DOHH2 (cell line): ENCODE measurements around the gene SMOC1.

ENCODE experiments used
- EZH2phosphoT487 ChIP-seq: fragments of 200-600 bp; sonication (generic); IDR thresholded peaks from 2 replicates; pipeline ENCODE4 v1.6.1; 2017; ENCODE audit warnings: borderline replicate concordance, mild to moderate bottlenecking, antibody characterized with exemption, low read length, moderate library complexity, mixed read lengths
- TF ChIP-seq, protein P1 (sequence below): fragments of 200-600 bp; sonication (generic); IDR thresholded peaks from one replicate; pipeline ENCODE4 v1.5.1; 2014; ENCODE audit warnings: antibody characterized with exemption, mild to moderate bottlenecking, low read depth, low read length; ENCODE audit not compliant: poor library complexity, severe bottlenecking

DNA sequence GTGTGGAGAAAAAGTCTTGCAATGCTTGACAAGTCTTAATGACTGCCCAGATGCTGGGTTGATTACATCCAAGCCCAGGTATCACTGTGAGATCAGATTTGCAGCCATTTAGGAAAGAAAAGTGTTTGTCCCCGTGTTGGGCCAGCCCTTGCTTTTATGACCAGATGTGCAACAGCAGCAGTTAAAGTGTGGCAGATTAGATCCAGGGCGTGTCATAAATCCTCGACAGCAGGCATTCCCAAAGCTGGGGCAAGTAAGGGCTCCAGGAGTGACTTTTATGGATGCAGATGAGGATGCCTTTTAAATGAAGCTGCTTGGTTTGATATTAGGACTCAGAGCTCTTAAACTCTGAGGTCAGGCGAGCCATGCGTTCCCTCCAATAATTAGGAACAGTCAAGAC is 1.7 kb downstream of the SMOC1 start:
- TF ChIP-seq EZH2phosphoT487 = no peak
- TF ChIP-seq, protein P1, sequence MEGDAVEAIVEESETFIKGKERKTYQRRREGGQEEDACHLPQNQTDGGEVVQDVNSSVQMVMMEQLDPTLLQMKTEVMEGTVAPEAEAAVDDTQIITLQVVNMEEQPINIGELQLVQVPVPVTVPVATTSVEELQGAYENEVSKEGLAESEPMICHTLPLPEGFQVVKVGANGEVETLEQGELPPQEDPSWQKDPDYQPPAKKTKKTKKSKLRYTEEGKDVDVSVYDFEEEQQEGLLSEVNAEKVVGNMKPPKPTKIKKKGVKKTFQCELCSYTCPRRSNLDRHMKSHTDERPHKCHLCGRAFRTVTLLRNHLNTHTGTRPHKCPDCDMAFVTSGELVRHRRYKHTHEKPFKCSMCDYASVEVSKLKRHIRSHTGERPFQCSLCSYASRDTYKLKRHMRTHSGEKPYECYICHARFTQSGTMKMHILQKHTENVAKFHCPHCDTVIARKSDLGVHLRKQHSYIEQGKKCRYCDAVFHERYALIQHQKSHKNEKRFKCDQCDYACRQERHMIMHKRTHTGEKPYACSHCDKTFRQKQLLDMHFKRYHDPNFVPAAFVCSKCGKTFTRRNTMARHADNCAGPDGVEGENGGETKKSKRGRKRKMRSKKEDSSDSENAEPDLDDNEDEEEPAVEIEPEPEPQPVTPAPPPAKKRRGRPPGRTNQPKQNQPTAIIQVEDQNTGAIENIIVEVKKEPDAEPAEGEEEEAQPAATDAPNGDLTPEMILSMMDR = no peak
